Anterior cingulate cortex (tissue), 58 donors: Measurements from ENCODE around the gene TGFB1.
A peak's percentile ranks its signal among the peaks of the same experiment; 100 is the strongest.

ENCODE experiments used
- DNase-seq, 58 donors: peaks; one replicate each; lab custom pipeline; 2025; lab: John Stamatoyannopoulos, UW

The TGFB1 gene

GRCh38 chr19:41323430-41324125 is 30.1 kb downstream of the TGFB1 start:
- DNase-seq, result no peak

GRCh38 chr19:41323023-41323422 is 30.7 kb downstream of the TGFB1 start:
- no peak for DNase-seq

DNA sequence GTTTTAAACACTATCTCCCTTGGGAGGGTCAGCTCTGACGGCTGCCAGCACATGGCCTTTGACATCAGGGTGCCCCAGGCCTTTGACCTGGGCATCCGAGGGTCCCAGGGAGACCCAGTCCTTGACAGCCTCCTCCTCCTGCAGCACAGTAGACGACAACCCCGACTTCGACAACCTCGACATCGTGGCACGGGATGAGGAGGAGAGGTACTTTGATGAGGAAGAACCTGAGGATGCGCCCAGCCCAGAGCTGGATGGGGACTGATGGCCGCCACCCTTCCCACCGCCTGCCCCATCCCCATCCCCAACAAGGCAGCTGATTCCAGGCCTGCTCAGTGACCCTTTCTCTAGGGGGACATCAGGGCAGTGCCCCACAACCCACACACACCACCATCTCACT is 31.3 kb downstream of the TGFB1 start:
- DNase-seq, result no peak

DNA sequence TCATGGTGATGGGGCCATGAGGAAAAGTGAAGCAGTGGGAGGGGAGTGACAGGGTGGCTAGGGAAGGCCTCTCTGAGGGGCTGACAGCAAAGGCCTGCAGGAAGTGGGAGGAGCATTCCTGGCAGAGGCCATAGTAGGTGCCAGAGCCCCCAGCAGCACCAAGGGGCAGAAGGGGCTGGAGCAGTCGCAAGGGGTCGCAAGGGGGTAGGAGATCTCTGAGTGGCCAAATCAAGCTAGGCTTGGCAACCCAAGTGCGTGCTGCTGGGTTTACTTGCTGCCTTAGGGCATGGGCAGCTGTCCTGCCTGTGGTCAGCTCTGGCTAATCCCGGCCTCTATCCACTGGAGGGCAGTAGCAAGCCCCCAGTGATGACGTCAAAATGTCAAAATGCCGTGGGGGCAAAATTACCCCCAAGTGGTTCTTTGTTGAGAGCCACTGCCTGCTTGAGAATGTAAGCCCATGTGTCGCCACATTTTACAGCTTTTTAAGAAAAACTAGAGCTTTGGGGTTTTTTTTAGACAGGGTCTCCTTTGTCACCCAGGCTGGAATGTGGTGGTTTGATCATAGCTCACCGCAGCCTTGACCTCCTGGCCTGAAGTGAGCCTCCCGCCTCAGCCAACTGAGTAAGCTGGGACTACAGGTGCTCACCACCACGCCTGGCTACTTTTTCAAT is 32.0 kb downstream of the TGFB1 start:
- peak in 2 of 58 donors; percentile 12 to 19 for DNase-seq

GRCh38 chr19:41321204-41321599 is 32.5 kb downstream of the TGFB1 start:
- no peak for DNase-seq

DNA sequence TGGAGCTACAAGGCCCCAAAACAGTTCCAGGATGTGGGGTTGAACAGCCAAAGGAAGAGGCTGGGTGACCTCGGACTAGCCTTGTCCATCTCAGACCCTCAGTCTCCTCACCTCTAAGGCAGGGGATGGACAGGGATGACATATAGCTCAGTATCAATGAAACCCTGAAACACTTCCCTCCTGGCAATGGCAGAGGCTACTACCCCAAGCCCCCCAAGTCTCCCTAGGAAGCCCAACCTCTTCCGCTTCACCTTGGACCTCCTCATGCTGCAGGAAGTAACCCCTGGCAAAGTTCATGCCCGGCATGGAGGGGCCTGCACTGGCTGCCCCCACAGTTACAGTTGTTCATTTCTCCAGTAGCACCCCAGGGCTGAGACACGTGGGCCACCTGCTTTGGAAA is 33.2 kb downstream of the TGFB1 start:
- no peak for DNase-seq

GRCh38 chr19:41320185-41320518 is 33.6 kb downstream of the TGFB1 start:
- no peak for DNase-seq

- no peak for DNase-seq
These were observed 34.1 kb downstream of the TGFB1 start for GRCh38 chr19:41319500-41320184.

DNA sequence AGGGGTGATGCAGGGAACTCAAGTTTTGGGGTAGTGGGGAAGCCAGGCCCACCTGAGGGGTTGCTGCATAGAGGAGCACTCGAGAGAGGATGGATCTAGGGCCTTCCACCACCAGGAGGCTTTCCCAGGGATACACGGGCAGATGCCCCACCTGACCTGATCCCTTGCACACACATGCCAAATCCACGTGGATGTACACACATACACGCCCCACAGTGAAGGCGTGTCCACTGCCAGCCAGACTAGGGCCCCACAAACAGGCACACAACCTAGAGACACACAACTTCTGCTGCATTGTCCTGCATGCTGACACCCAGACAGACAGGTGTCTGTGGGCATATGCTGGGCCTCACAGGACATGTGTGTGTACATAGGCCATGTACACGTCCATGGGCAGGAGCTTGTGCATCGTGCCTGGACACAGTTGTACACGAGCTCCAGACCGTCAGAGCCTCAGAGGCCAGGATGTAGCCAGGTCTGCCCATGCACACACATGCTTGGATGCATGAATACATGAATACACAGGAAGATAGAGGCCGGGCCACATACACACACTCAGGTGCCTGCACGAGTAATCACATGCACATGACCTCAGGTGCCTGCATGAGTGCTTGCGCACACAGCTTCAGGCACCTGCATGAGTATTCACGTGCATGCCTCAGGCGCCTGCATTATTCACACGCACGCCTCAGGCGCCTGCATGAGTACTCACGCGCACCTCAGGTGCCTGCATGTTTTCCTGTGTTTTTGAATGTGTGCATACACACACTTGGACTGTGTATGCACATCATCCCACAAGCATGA is 34.8 kb downstream of the TGFB1 start:
- no peak for DNase-seq

GRCh38 chr19:41316306-41316920 is 37.3 kb downstream of the TGFB1 start:
- no peak for DNase-seq

GRCh38 chr19:41311613-41312012 is 42.1 kb downstream of the TGFB1 start:
- DNase-seq, result no peak

DNA sequence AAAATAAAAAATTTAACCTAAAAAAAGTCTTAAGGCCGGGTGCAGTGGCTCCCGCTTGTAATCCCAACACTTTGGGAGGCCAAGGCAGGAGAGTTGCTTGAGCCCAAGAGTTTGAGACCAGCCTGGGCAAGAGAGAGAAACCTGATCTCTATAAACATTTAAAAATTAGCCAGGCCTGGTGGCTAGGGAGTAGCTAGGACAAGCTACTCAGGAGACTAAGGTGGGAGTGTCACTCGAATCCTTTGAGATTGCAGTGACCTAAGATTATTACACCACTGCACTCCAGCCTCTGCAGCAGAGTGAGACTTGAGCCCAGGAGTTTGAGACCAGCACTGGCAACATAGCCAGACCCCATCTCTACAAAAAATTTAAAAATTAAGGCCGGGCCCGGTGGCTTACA is 42.6 kb downstream of the TGFB1 start:
- no peak for DNase-seq

GRCh38 chr19:41310033-41310831 is 43.5 kb downstream of the TGFB1 start, which contains the start of gene CCDC97:
Gene CCDC97, plus strand, starts transcription at chr19:41310172. Its CDS starts 139 bp downstream, at chr19:41310311.
- DNase-seq, result peak in 57 of 58 donors; percentile 58 to 95 (median 80)

DNA sequence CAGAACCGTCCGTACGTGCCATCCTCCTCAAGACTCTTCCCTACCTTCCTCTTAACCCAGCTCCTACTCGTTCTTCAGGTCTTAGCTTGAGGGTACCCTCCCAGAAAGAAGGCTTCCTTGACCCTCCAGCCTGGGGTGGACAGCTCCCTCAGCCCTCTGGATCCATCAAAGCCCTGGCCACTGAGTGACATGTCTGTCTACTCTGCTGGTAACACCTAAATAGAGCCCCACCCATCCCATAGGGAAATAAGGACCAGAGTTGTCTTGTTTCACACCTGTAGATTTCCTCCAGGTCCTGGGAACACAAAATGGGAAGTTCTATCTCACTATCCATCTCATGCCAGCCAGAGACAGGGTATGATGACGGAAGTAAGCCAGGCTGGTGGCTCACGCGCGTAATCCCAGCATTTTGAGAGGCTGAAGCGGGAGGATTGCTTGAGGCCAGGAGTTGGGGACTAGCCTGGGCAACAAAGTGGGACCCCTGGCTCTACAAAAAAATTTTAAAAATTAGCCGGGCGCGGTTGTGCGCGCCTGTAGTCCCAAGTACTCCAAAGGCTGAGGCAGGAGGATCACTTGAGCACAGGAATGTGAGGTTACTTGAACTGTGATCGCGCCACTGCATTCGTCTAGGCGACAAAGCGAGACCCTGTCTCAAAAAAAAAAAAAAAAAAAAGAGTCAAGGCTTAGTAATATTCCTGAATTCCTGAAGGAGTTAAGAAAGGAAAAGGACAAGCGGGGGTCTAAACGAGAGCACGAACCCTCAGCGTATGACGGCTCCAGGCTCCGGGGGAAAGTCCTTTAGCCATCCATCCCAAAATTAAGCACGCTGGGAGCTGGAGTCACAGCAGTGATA is 44.3 kb downstream of the TGFB1 start:
- peak in 6 of 58 donors; percentile 28 to 48 (median 44) for DNase-seq

DNA sequence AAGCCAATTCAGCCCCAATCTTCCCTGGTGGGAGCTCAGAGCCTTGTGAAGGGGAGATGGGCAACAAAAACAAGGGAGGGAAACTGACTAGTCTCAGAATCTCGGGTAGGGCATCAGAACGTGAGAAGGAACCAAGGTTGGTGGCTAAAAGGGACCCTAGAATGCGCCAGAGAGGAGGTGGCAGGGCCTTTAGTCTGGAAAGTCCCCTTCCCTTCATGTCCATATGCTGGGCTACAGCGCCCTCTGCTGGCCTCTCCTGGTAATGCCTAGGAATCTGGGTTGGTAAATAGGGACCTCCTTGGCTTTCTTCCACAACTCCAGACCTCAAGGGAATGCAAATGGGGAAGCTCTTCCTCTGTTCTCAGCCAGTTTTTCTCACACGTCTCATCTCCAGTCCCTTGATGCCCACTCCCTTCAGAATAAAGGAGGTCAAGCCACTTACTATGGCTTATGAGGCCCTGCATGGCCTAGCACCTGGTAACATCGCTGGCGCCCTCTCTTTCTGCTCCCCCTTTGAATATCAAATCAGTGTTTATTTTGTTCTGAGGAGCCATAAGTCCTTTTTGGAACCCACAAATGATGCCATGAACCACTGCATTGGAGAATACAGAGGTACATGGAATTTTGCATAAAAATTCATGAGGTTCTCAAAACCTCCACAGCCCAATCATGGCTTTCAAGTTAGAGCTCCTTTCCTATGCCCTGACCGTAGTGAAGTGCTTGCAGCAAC is 45.1 kb downstream of the TGFB1 start:
- DNase-seq, result peak in 56 of 58 donors; percentile 29 to 99 (median 80)

DNA sequence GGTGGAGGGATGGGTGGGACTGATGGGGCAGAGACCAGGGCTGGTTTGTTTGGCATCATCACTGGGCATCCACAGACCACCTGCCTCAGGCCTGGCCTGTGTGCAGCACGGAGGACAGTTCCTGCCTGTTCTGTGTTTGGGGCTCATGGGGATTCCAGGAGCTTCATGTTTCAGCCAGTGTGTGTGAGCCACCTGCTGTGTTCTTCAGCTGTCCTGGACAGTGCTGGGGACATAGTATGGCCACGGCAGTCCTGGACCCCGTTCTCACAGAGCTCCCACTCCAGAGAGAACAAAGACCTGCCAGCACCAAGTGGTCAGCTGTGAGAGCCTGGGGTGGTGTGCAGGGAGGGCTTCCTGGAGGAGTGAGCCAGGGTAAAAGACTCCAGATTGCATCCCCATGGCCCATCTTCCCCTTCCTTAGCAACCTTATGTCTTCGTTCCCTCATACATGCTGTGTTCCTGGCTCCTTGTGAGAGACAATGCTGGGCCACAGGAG is 45.7 kb downstream of the TGFB1 start:
- DNase-seq, result no peak

- DNase-seq, result no peak
These were observed 46.4 kb downstream of the TGFB1 start for GRCh38 chr19:41307090-41307875.
